Vagina (tissue), 2 donors: Measurements from ENCODE around the gene PCNX3. TPM values are rescaled to one million over a fixed set of nuclear protein-coding genes. Genes with fewer than 3 reads are reported as not detected.

Experiments used
- DNase-seq, 2 donors: peaks; one replicate each; pipeline ENCODE4 v3.0.0-alpha.2; 2017; ENCODE audit errors: extremely low spot score in 2 of 2
- H3K27ac ChIP-seq: fragments of 200-600 bp; sonication (generic); one replicate; pipeline ENCODE4 v1.5.1; 2019
- H3K27me3 ChIP-seq: fragments of 200-600 bp; sonication (generic); one replicate; pipeline ENCODE4 v1.5.1; 2019
- H3K36me3 ChIP-seq, 2 donors: fragments of 200-600 bp; sonication (generic); one replicate each; pipeline ENCODE4 v1.5.1; 2017 to 2019
- H3K4me1 ChIP-seq: fragments of 200-600 bp; sonication (generic); one replicate; pipeline ENCODE4 v1.5.1; 2019
- H3K4me3 ChIP-seq, 2 donors: fragments of 200-600 bp; sonication (generic); 1 replicate in 1 of 2; 2 replicates in 1 of 2; pipeline ENCODE4 v1.5.1; 2016 to 2019
- H3K9me3 ChIP-seq: fragments of 200-600 bp; sonication (generic); one replicate; pipeline ENCODE4 v1.5.1; 2019
- POLR2A ChIP-seq, 2 donors: fragments of 450-650 bp; IDR thresholded peaks; one replicate each; pipeline ENCODE4 v1.6.1; 2017; ENCODE audit warnings: antibody characterized with exemption in 2 of 2, mild to moderate bottlenecking in 2 of 2, moderate library complexity in 2 of 2
- POLR2AphosphoS5 ChIP-seq, 2 donors: sonication (generic); formaldehyde crosslinking; IDR thresholded peaks; one replicate each; pipeline ENCODE4 v1.9.0; 2017; ENCODE audit warnings: antibody characterized with exemption in 2 of 2, mild to moderate bottlenecking in 2 of 2, low read depth in 1 of 2; ENCODE audit not compliant: insufficient read depth in 1 of 2
- intact Hi-C: fragments of 100-400 bp; cut with DNase I; formaldehyde crosslinking; loops from one replicate; pipeline ENCODE4 v1.15.1; 2023
- total RNA-seq: library from RNA; depleted of rRNA; stranded (reverse); fragments of >200 nt; gene quantifications from one replicate; pipeline ENCODE4 v1.2.3, GENCODE V29; 2016
- TF ChIP-seq, protein P1 (sequence below), 3 experiments: fragments of 450-650 bp in 2 of 3; fragments of 200-600 bp in 1 of 3; sonication (generic) in 1 of 3; IDR thresholded peaks; one replicate each; pipeline ENCODE4 v1.5.1; 2017 to 2019; ENCODE audit warnings: antibody characterized with exemption in 3 of 3, mild to moderate bottlenecking in 2 of 3, moderate library complexity in 2 of 3

PCNX3 gene
- total RNA-seq, 1 donor from 2014 or later: 24.8 TPM

DNA sequence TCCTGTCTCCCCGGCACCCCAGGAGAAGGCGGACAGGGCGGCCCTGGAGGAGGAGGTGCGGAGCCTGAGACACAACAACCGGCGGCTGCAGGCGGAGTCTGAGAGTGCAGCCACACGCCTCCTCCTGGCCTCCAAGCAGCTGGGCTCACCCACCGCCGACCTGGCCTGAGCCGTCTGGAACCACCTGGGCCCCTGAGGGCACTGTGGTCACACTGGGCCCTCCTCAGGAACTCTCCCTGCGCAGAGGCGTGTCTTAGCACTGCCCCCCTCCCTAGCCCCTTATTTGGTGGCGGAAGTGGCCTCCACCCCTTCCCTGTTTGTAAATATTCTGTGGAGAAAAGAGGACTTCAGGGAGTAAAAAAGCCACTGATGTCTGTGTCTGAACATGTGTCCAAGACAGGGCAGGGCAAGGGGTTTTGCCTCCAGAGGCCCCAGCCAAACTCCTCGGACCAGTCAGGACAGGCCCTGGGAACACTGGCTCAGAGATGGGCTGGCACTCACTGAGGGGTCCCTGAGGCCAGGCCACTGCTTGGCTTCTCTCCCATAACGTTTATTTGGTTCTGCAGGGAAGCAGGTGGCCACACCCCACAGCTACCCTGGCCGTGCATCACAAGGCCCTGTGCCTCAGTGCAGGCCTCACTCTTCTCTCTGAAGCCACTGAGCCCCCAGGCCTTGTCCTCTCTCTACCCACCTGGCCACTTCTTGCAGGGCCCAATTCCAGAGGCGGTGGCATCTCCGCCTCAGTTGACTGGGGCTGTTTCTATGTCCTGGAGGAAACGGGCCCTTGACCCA, 35.2 kb downstream of the PCNX3 start:
- H3K27me3 ChIP-seq: no peaks in the 10 kb centered on the region
- H3K36me3 ChIP-seq: peaks cover 0 to 26% of the 10 kb centered on the region in 2 donors
- peak overlapping the region; percentile 97 for H3K27ac ChIP-seq
- peaks cover 53% of the 10 kb centered on the region for H3K4me1 ChIP-seq
- TF ChIP-seq POLR2A (IDR thresholded peaks at IDR 0.05): no peak
- TF ChIP-seq, protein P1, sequence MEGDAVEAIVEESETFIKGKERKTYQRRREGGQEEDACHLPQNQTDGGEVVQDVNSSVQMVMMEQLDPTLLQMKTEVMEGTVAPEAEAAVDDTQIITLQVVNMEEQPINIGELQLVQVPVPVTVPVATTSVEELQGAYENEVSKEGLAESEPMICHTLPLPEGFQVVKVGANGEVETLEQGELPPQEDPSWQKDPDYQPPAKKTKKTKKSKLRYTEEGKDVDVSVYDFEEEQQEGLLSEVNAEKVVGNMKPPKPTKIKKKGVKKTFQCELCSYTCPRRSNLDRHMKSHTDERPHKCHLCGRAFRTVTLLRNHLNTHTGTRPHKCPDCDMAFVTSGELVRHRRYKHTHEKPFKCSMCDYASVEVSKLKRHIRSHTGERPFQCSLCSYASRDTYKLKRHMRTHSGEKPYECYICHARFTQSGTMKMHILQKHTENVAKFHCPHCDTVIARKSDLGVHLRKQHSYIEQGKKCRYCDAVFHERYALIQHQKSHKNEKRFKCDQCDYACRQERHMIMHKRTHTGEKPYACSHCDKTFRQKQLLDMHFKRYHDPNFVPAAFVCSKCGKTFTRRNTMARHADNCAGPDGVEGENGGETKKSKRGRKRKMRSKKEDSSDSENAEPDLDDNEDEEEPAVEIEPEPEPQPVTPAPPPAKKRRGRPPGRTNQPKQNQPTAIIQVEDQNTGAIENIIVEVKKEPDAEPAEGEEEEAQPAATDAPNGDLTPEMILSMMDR (IDR thresholded peaks at IDR 0.05): no peak
- TF ChIP-seq POLR2AphosphoS5 (IDR thresholded peaks at IDR 0.05; ENCODE audit: insufficient read depth in 1 of 2, low read depth in 1 of 2): no peak
- intact Hi-C loops: no loop called here
- DNase-seq: no peak
- no peak overlapping the region for H3K4me3 ChIP-seq
- no peaks in the 10 kb centered on the region for H3K9me3 ChIP-seq

DNA sequence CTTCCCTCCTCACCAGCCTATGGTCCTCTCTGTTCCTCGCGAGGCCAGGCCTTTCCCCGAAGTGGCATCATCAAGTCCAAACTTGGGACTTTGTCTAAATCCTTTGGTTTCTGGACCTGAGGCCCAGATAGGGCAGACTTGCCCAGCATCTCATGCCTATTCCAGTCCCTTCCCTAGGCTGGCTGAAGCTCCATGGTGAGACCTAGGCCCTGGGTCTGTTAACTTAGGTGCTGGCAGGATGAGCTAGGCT, 35.7 kb downstream of the PCNX3 start:
- Histone ChIP-seq H3K27me3 (no peaks in the 10 kb centered on the region), H3K4me1 (peaks cover 50% of the 10 kb centered on the region), H3K4me3 (no peak overlapping the region), H3K36me3 (peaks cover 0 to 31% of the 10 kb centered on the region in 2 donors), H3K9me3 (no peaks in the 10 kb centered on the region), H3K27ac (peak overlapping the region; percentile 97)
- no peak for TF ChIP-seq POLR2AphosphoS5 (IDR thresholded peaks at IDR 0.05; ENCODE audit: insufficient read depth in 1 of 2, low read depth in 1 of 2)
- no peak for TF ChIP-seq POLR2A (IDR thresholded peaks at IDR 0.05)
- TF ChIP-seq, protein P1 (IDR thresholded peaks at IDR 0.05): no peak
- intact Hi-C loops: no loop called here
- DNase-seq: no peak

DNA sequence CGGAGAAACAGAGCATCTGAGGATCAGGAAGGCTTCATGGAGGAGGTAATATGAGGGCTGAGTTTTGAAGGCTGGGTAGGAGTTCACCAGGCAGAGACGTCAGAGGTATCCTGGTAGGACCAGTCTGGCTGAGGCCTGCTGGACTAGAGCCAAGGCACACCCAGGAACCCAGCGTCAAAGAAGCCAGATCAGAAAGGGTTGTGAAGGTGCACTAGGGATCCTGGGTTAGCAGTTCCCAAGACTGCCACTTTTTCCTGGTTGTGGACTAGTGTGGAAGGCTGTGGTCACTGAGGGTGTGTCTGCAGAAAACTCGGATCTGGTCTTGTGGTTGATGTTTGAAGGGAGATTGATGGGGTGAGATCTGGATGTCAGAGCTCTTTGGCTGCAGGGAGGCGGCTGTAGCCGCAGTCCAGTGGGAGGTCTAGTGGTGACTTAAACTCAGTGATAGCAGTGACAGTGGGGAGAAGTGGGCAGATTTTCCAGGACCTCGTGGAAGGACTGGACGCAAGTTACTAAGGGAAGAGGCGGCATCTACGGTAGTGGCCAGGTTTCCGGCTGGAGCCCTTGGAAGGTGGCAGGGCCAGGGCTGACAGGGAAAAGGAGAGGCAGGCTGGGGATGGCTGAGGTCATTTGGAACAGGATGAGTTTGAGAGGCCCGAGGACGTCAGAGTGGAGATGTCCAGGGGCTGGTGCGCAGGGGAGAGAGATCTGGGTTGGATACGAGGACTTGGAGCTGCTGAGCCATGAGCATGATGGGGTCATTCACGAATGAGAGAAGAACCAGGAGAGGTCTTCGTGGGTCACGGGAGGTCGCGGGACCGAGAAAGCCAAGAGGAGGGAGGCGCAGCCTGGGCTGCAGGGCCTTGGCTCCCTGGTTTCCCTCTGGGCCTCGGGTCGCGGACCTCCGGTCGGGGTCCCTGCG, 36.3 kb downstream of the PCNX3 start:
- Histone ChIP-seq H3K4me1 (peaks cover 50% of the 10 kb centered on the region), H3K27me3 (no peaks in the 10 kb centered on the region), H3K9me3 (no peaks in the 10 kb centered on the region), H3K36me3 (peaks cover 0 to 35% of the 10 kb centered on the region in 2 donors), H3K4me3 (peak overlapping the region; percentile 51 to 70), H3K27ac (peak overlapping the region; percentile 97)
- intact Hi-C loops: no loop called here
- no peak for TF ChIP-seq POLR2A (IDR thresholded peaks at IDR 0.05)
- TF ChIP-seq, protein P1 (IDR thresholded peaks at IDR 0.05): no peak
- no peak for TF ChIP-seq POLR2AphosphoS5 (IDR thresholded peaks at IDR 0.05; ENCODE audit: insufficient read depth in 1 of 2, low read depth in 1 of 2)
- no peak for DNase-seq

DNA sequence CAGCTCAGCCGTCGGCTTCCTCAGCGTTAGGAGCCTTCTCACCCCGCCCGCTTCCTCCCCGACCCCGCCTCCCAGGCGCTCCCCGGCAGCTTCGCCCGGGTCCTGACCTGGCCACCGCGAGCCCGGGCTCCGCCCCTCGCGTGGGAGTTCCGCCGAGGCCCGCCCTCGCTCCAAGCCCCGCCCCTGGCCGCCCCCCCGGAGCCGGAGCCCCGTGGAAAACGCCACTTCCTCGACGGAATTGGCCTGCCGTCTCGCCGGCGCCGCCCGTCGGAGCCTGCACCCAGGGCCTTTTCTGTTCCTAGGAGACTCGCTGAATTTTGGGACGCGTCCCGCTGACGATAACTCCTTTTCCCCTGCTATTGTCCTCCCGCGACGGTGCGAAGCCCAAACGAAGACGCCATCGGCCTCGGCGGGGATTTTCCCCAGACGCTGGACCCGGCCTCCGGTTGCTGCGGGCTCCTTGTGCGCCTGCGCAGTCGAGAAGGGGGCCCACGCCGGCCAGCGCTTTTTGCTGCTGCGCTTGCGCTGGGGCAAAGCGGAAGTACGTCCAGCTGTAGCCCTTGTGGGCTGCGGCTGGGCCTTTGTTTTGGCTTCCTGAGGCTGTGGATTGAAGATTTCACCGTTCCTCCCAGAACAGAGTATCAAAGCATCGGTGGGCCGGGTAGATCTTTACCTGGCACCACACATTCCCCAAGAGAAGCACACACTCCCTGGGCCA, 37.1 kb downstream of the PCNX3 start:
- TF ChIP-seq POLR2A (IDR thresholded peaks at IDR 0.05) (peak in 1 of 2 donors; percentile 33), POLR2AphosphoS5 (IDR thresholded peaks at IDR 0.05; ENCODE audit: insufficient read depth in 1 of 2, low read depth in 1 of 2) (peak; percentile 97 to 98)
- TF ChIP-seq, protein P1 (IDR thresholded peaks at IDR 0.05): no peak
- H3K4me3 ChIP-seq: peak overlapping the region; percentile 51 to 70
- intact Hi-C loops: no loop called here
- no peaks in the 10 kb centered on the region for H3K9me3 ChIP-seq
- H3K4me1 ChIP-seq: peaks cover 50% of the 10 kb centered on the region
- H3K27ac ChIP-seq: peak overlapping the region; percentile 97
- H3K36me3 ChIP-seq: peaks cover 0 to 38% of the 10 kb centered on the region in 2 donors
- no peak for DNase-seq
- no peaks in the 10 kb centered on the region for H3K27me3 ChIP-seq
